Fibroblast of lung (primary cell): ENCODE results near the gene CYP2J2.

ENCODE experiments used
- CTCF ChIP-seq, 2 donors: IDR thresholded peaks in 1 of 2; conservative IDR thresholded peaks in 1 of 2; 1 replicate in 1 of 2; 2 replicates in 1 of 2; pipeline ENCODE4 v1.5.1; 2011 to 2012; ENCODE audit warnings: low read length in 2 of 2, control low read depth in 1 of 2, inconsistent platforms in 1 of 2, low read depth in 1 of 2, mild to moderate bottlenecking in 1 of 2
- EZH2 ChIP-seq: IDR thresholded peaks from 2 replicates; pipeline ENCODE4 v1.5.1; 2012; ENCODE audit warnings: low read length, control low read depth, mild to moderate bottlenecking; ENCODE audit errors: missing control alignments

- TF ChIP-seq CTCF (conservative IDR thresholded peaks at IDR 0.05 in 1 of 2, IDR thresholded peaks at IDR 0.05 in 1 of 2; ENCODE audit: low read depth in 1 of 2, low read length in 2 of 2) = no peak
- TF ChIP-seq EZH2 = no peak
Measured at GRCh38 chr1:59845091-59845490, 81.5 kb downstream of the CYP2J2 start.
